T-helper 1 cell (primary cell): ENCODE results near the gene C1orf159.

Experiments used
- DNase-seq, 5 donors: peaks; one replicate each; pipeline ENCODE4 v3.0.0-alpha.2; 2012 to 2020

C1orf159 gene

DNA sequence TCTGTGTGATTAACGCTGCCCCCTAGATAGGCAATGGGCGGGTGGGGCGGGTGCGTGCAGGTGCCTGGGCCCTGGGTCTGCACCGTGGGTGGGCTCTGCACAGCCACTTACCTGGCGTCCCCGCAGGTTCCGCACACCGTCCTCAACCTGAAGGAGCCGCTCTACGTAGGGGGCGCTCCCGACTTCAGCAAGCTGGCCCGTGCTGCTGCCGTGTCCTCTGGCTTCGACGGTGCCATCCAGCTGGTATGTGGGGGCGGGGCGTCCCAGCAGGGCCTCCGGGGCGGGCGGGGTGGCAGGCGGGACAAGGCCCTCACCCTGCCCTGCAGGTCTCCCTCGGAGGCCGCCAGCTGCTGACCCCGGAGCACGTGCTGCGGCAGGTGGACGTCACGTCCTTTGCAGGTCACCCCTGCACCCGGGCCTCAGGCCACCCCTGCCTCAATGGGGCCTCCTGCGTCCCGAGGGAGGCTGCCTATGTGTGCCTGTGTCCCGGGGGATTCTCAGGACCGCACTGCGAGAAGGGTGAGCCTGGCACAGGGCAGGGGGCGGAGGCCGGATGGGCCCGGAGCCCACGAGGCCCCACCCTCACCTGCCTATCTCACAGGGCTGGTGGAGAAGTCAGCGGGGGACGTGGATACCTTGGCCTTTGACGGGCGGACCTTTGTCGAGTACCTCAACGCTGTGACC lies 64.6 kb downstream of the C1orf159 start:
- DNase-seq = no peak

DNA sequence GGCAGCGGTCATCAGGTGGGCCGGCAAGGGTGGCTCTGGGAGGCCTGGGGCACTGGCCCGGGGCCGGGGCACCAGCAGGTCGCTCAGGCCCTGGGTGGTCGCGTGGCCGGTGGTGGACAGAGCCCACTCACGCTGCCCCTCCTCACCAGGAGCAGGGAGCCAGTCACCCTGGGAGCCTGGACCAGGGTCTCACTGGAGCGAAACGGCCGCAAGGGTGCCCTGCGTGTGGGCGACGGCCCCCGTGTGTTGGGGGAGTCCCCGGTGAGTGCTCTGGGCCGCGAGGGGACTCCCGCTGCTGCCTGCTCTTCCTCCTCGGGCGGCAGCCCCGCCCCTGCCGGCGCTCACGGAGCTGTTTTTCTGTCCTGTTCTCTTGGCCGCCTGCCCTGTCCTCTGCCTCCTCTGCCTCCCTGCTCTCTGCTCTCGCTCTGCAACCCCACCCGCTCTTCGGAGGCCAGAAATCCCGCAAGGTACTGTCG lies 65.3 kb downstream of the C1orf159 start:
- DNase-seq = no peak

DNA sequence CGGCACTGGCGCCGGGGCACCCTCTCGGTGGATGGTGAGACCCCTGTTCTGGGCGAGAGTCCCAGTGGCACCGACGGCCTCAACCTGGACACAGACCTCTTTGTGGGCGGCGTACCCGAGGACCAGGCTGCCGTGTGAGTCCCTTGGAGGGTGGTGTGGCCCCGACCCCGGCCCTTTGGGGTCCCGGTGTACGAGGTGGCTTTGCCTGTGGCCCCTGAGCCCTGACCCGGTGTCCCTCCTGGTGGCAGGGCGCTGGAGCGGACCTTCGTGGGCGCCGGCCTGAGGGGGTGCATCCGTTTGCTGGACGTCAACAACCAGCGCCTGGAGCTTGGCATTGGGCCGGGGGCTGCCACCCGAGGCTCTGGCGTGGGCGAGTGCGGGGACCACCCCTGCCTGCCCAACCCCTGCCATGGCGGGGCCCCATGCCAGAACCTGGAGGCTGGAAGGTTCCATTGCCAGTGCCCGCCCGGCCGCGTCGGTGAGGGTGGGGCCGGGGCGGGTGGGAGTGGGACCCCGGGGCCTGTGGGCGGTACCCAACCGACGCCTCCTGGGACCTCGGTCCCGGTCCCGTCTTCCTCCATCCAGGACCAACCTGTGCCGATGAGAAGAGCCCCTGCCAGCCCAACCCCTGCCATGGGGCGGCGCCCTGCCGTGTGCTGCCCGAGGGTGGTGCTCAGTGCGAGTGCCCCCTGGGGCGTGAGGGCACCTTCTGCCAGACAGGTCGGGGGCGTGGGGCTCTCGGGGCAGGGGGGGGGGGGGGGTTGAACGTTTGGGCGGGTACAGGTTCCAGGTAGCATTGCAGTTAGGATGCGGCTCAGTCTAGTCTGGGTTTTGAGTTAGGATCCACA lies 66.3 kb downstream of the C1orf159 start:
- no peak for DNase-seq

DNA sequence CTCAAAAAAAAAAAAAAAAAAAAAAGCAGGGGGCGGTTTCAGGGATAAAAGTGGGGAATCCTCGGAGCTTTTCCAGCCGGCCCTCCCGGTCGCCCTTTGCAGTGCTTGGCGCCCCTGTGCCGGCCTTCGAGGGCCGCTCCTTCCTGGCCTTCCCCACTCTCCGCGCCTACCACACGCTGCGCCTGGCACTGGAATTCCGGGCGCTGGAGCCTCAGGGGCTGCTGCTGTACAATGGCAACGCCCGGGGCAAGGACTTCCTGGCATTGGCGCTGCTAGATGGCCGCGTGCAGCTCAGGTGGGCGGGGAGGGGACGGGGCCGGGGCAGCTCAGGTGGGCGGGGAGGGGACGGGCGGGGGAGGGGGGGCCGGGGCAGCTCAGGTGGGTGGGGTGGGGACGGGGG lies 67.1 kb downstream of the C1orf159 start:
- DNase-seq = no peak

DNA sequence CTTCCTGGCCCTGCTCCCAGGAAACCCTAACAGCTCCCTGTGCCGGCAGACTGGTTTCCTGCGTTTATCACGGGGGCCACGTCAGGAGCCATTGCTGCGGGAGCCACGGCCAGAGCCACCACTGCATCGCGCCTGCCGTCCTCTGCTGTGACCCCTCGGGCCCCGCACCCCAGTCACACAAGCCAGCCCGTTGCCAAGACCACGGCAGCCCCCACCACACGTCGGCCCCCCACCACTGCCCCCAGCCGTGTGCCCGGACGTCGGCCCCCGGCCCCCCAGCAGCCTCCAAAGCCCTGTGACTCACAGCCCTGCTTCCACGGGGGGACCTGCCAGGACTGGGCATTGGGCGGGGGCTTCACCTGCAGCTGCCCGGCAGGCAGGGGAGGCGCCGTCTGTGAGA lies 67.9 kb downstream of the C1orf159 start:
- no peak for DNase-seq

DNA sequence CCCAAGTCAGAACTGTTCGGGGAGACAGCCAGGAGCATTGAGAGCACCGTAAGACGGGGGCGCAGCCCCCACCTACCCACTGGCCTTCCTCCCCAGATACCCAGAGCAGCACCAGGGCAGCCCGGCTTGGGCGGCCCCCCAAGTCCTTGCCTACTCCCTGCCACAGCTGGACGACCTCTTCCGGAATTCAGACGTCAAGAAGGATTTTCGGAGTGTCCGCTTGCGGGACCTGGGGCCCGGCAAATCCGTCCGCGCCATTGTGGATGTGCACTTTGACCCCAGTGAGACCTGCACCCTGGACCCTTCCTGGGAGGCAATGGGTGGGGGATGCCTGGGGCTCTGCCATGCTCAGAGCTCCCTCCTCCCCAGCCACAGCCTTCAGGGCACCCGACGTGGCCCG lies 68.5 kb downstream of the C1orf159 start:
- no peak for DNase-seq

DNA sequence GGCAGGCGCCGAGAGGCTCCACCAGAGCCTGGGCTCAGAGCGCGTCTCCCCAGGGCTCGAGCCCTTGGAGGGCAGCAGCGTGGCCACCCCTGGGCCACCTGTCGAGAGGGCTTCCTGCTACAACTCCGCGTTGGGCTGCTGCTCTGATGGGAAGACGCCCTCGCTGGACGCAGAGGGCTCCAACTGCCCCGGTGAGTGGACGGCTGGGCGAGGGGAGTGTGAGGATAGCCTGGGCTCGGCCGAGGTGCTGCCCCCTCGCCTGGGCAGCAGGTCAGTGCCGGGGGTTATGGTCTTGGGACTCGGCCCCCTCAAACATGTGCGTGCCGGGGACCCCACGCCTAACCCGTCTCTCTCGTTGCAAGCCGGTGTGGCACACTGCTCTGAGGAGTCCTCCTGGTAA lies 69.1 kb downstream of the C1orf159 start:
- DNase-seq = no peak

DNA sequence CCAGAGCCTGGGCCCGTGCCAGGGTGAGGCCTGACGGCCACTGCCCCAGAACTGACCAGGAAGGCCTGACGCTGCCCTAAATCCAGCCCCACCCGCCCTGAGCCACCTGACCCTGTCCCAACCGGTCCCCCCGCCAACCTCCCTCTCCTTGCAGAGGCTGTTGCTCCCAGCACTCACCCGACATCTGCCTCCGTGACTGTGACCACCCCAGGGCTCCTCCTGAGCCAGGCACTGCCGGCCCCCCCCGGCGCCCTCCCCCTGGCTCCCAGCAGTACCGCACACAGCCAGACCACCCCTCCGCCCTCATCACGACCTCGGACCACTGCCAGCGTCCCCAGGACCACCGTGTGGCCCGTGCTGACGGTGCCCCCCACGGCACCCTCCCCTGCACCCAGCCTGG lies 69.6 kb downstream of the C1orf159 start:
- DNase-seq = no peak

DNA sequence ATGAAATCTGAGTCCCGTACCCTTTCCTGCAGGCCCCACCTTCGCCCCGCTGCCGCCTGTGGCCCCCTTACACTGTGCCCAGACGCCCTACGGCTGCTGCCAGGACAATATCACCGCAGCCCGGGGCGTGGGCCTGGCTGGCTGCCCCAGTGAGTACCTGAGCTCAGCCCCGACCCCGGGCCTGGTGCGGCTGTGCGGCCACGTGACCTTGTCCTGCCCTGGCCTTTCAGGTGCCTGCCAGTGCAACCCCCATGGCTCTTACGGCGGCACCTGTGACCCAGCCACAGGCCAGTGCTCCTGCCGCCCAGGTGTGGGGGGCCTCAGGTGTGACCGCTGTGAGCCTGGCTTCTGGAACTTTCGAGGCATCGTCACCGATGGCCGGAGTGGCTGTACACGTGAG lies 70.8 kb downstream of the C1orf159 start:
- no peak for DNase-seq

DNA sequence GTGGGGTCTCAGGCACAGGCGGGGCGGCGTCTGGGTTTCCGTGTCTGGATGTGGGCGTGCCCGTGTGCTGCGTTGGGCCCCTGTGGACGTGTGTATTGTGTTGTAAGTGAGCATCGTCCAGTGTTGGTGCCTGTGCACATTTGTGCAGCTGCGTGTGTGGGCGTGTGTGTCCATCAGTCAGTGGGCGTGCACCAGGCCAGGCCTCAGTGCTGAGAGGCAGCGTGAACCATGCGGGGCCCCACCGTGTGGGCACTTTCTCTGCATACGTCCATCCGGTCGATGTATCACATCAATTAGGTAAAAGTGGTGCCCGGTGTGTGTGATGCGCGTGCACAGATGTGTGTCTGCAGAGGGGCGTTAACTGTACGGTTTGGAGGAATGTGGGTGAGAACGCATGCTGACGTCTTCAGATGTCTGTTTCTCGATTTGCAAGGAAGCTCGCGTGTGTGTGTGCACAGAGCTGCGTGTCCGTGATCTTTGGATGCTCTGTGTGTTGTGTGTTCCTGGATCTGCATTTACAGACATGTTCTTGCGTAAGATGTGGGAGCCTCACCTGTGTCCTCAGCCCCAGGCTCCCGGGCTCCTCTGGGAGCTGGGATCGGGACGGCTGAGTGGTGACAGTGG lies 71.3 kb downstream of the C1orf159 start:
- DNase-seq = no peak

DNA sequence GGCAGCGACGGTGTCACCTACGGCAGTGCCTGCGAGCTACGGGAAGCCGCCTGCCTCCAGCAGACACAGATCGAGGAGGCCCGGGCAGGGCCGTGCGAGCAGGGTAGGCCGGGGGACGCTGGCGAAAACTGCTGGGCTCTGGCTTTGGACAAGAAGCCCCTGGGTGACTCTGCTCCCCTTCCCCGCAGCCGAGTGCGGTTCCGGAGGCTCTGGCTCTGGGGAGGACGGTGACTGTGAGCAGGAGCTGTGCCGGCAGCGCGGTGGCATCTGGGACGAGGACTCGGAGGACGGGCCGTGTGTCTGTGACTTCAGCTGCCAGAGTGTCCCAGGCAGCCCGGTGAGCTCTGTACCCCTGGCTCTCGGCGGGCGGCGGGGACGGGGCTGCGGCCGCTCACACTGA lies 72.0 kb downstream of the C1orf159 start:
- DNase-seq = no peak

DNA sequence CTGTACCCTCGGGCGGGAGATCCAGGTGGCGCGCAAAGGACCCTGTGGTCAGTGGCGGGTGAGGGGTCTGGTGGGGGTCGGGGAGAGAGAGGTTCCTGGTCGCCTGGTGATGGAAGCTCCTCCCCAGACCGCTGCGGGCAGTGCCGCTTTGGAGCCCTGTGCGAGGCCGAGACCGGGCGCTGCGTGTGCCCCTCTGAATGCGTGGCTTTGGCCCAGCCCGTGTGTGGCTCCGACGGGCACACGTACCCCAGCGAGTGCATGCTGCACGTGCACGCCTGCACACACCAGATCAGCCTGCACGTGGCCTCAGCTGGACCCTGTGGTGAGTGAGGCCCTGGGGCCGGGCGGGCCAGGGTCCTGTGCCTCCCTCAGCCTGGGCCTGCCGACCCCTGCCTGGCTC lies 72.5 kb downstream of the C1orf159 start:
- DNase-seq = no peak

DNA sequence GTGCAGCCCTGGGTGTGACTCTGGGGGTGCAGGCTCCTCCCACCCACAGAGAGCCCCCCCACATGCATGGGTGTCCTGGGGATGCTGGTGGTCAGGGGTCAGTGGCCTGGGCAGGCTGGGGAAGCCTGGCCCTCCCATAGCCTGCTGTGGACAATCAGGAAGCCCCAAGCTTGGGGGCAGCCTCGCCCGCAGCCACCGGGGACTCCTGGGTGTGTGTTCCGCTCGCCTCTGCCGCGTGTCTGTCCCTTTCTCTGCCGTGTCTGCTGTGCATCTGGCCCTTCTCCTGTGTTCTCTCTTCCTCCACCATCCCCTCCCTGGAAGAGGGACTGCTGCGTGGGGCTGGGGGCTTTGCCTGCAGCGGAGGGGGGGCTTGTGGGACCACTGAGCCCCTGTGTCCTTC lies 73.1 kb downstream of the C1orf159 start:
- no peak for DNase-seq

DNA sequence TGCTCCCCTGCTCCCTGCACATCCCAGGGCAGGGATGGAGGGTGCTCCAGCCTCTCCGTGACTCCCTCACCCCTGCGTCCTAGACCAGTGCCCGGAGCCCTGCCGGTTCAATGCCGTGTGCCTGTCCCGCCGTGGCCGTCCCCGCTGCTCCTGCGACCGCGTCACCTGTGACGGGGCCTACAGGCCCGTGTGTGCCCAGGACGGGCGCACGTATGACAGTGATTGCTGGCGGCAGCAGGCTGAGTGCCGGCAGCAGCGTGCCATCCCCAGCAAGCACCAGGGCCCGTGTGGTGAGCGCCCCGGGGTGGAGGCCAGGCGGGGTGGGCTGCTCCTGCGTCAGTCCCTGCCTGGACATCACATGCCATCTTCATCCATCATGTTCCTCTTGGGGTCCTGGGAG lies 74.0 kb downstream of the C1orf159 start:
- no peak for DNase-seq

DNA sequence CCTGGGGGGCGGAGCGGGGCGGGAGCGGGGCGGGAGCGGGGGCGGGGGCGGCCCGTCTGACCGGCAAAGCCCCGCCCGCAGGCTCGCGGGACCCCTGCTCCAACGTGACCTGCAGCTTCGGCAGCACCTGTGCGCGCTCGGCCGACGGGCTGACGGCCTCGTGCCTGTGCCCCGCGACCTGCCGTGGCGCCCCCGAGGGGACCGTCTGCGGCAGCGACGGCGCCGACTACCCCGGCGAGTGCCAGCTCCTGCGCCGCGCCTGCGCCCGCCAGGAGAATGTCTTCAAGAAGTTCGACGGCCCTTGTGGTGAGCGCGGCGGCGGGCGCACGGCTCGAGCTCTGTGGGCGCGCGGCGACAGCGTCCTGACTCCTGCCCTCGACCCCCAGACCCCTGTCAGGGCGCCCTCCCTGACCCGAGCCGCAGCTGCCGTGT lies 74.8 kb downstream of the C1orf159 start:
- no peak for DNase-seq

DNA sequence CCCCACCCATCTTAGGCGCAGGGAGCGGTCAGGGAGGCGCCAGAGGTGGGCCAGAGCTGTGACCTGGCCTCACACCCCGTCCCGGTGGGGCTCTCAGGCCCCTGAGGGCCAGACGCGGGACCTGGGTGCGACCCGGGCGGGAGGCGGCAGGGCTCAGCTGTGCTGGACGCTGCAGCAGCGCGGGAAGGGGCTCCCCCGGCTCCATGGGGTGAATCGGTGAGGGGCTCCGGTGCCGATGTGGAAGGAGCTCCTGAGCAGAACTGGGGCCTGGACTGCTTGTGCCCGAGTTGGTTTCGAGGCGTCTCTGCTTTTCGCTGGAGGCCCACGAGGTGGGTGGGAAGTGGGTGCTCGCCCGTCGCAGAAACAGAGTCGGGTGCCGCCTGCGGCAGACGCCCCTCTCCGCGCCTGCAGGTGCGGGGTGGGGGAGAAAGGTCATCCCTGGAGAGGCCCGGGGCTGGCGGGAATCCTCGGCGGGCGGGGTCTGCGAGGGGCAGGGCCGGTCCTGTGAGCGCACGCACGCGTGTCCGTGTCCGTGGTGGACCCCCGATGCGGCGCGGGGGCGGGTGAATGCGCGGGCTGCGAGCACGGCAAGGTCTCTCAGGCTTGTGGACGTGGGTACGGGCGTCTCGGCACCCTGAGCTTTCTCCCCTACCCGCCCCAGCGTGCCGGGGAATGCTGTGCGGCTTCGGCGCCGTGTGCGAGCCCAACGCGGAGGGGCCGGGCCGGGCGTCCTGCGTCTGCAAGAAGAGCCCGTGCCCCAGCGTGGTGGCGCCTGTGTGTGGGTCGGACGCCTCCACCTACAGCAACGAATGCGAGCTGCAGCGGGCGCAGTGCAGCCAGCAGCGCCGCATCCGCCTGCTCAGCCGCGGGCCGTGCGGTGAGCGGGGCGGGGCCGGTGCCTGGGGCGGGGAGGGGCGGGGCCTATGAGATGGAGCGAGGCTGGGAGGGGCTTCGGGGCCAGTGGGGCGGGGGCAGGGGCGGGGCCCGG lies 75.6 kb downstream of the C1orf159 start:
- DNase-seq = peak; percentile 71 to 92 (median 78)

DNA sequence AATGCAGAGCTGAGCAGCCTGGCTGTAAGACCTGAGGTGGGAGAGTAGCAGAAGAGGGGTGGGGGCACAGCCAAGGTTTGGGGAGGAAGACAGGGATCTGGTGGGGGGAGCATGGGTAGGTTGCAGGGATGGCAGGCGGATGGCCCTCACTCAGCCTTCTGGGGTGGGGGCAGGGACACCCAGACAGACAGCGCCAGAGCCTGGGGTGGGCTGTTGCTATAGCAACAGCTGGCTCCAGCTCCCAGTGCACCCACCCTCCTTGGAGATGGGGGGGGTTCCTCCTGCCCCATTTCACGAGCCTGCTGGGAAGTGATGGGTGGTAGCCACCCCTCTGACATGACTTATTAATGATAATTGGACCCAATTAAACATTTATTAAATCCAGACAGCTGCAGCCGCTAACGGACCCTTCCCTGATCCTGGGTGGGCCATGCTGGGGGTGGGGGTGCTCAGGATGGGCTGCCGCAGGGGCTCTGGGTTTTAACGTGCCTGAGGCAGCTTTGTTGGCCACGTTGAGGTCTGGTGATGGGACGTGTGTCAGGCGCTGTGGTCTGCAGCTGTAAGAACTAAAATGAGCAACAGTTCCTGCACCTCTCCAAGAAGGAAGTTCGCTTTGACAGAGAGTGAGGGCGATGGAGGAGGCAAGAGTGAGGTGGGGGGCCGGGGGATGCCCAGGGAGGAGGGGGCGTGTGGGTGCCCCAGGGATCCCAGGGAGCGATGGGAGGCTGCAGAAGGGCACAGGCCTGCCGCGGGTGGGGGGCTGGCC lies 76.6 kb downstream of the C1orf159 start:
- DNase-seq = peak in 1 of 5 donors; percentile 57

DNA sequence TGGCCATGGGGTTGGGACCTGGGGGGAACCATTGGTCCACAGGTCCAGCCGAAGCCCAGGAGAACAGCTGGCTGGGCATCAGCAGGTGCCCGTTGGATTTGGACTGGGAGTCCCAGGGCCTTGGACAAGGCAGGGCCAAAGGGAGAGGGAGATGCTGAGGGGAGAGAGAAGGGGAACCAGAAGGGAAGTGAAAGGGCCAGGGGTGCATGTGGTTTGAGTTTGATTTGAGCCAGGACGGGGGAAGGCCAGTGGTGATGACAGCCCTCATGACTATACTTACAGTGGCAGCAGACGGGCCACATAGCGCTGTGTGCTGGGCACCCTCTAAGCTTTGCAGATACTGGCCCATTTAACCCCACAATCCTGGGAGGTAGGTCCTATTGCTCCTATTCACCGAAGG lies 77.2 kb downstream of the C1orf159 start:
- no peak for DNase-seq

DNA sequence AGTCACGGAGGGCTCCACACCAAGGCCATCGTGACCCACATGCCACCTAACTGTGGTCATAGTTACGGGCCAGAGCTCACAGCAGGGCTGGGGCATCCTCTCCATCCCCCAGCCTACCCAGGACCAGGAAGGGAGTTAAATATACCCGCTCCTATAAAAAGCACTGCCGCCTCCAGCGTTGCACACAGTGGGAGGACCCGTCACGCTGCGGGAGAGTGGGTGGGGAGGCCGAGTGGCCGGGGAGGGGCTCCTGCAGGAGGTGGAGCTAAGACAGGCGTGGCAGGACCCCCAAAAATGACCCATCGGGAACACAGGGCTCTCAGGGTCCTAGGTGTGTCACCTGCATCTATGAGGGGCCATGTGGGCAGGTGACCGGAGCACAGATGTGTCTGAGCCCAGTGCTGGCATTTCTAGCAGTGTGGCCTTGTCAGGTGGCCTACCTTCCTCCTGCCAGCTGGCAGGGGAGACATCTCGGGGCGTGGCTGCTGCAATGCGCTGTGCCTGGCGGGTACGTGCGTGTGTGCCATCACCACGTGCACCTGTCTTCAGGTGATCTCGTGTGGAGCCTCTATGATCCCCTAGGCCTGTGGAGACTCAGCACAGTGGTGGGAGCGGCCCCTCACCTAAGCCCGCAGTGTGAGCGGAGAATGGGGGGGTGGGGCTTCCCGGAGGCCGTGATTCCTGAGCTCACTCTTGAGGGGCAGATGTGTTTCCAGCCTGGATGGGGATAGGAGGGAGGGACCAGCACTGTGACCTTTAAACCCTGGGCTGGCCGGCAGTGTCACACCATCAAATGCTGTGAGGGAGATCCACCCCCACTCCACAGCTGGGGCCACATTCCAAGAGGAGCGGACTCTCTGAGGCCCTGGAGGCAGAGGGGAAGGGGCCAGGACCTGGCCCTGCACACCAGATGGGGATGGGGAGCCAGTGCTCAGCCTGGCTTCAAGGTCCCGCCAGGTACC lies 78.2 kb downstream of the C1orf159 start:
- no peak for DNase-seq

DNA sequence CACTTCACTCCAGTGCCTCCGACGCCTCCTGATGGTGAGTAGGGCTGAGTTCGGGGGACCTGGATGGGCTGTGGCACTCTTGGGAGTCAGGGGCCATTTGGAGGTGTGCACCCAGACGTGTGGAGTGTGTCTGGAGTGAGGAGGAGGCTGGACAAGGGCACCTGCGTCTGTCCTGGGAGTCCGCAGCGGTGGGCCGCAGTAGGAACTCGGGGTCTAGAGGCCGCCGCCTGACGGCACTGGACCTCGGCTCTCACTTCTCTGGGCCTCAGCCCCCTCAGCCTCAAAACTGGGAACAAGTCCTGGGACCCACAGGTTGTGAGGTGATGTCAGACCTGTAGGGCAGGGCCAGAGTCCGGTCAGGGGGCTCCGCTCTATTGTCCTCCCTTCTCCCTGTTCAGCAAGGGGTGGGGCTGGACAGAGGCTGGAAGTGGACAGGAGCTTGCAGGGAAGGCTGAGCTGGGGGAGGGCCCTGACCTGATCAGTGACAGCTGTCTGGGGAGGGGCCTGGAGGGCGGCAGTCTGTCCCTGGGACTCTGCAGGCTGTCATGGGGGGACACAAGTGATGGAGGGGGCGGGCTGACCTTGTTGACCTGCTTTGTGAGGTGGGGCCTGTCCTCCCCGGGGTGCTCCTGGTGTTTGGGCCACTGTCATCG lies 80.5 kb downstream of the C1orf159 start:
- no peak for DNase-seq
